Ectodermal cell (in vitro differentiated cells): Measurements from ENCODE around the gene KLHDC4.

Source experiments
- H3K27ac ChIP-seq: 2 replicates; pipeline ENCODE4 v1.7.0; 2013; ENCODE audit warnings: mild to moderate bottlenecking, low read depth, low read length; ENCODE audit not compliant: insufficient read depth, poor library complexity, severe bottlenecking
- H3K27me3 ChIP-seq: 2 replicates; pipeline ENCODE4 v1.7.0; 2013; ENCODE audit warnings: mild to moderate bottlenecking, low read length; ENCODE audit not compliant: insufficient read depth, control insufficient read depth, poor library complexity, severe bottlenecking
- H3K36me3 ChIP-seq: one replicate; pipeline ENCODE4 v1.7.0; 2013; ENCODE audit warnings: low read length; ENCODE audit not compliant: control insufficient read depth, insufficient read depth
- H3K4me1 ChIP-seq: one replicate; pipeline ENCODE4 v1.7.0; 2013; ENCODE audit warnings: low read length; ENCODE audit not compliant: control insufficient read depth, insufficient read depth
- H3K4me3 ChIP-seq: 2 replicates; pipeline ENCODE4 v1.7.0; 2013; ENCODE audit warnings: low read depth, low read length, control low read depth; ENCODE audit not compliant: insufficient read depth
- H3K9me3 ChIP-seq: 2 replicates; pipeline ENCODE4 v1.7.0; 2013; ENCODE audit warnings: mild to moderate bottlenecking, low read length, moderate library complexity; ENCODE audit not compliant: control insufficient read depth
- WGBS, 2 experiments: methylation state at CpG; one replicate each; pipeline ENCODE4 v1.1.7; 2013; ENCODE audit warnings: missing lambda C conversion rate in 2 of 2; 5-methylcytosine and 5-hydroxymethylcytosine counted together

The KLHDC4 gene

GRCh38 chr16:87708881-87709638 lies 56.7 kb downstream of the KLHDC4 start:
- 95 to 96% methylated on average over 49 of the region's 49 CpGs for WGBS, 2 experiments
- H3K36me3 ChIP-seq = peaks cover 6% of the 10 kb centered on the region
- peaks cover 25% of the 10 kb centered on the region for H3K4me1 ChIP-seq
- H3K9me3 ChIP-seq = no peaks in the 10 kb centered on the region
- no peak overlapping the region for H3K27ac ChIP-seq
- H3K27me3 ChIP-seq = no peaks in the 10 kb centered on the region
- H3K4me3 ChIP-seq = no peak overlapping the region

GRCh38 chr16:87707714-87708580 lies 57.8 kb downstream of the KLHDC4 start:
- Histone ChIP-seq H3K9me3 (no peaks in the 10 kb centered on the region), H3K27ac (no peak overlapping the region), H3K4me3 (no peak overlapping the region), H3K27me3 (no peaks in the 10 kb centered on the region), H3K36me3 (peaks cover 6% of the 10 kb centered on the region), H3K4me1 (peaks cover 25% of the 10 kb centered on the region)
- WGBS, 2 experiments = 93 to 94% methylated on average over 45 of the region's 45 CpGs

GRCh38 chr16:87707097-87707496 lies 58.7 kb downstream of the KLHDC4 start:
- Histone ChIP-seq H3K27ac (no peak overlapping the region), H3K4me3 (no peak overlapping the region), H3K4me1 (peaks cover 25% of the 10 kb centered on the region), H3K9me3 (no peaks in the 10 kb centered on the region), H3K27me3 (no peaks in the 10 kb centered on the region), H3K36me3 (peaks cover 6% of the 10 kb centered on the region)
- WGBS, 2 experiments = 83 to 86% methylated on average over 17 of the region's 17 CpGs

GRCh38 chr16:87706278-87707000 lies 59.3 kb downstream of the KLHDC4 start:
- peaks cover 6% of the 10 kb centered on the region for H3K36me3 ChIP-seq
- WGBS, 2 experiments = 77 to 83% methylated on average over 28 of the region's 28 CpGs
- no peak overlapping the region for H3K27ac ChIP-seq

GRCh38 chr16:87705771-87706277 lies 60.0 kb downstream of the KLHDC4 start:
- Histone ChIP-seq H3K27ac (peak overlapping the region; percentile 20), H3K36me3 (peaks cover 5% of the 10 kb centered on the region), H3K4me3 (no peak overlapping the region), H3K27me3 (no peaks in the 10 kb centered on the region), H3K4me1 (peaks cover 25% of the 10 kb centered on the region), H3K9me3 (no peaks in the 10 kb centered on the region)
- WGBS, 2 experiments = 50 to 68% methylated on average over 31 of the region's 31 CpGs

More at GRCh38 chr16:87706278-87707000, 59.3 kb downstream of the KLHDC4 start:
- Histone ChIP-seq H3K27me3 (no peaks in the 10 kb centered on the region), H3K4me1 (peaks cover 25% of the 10 kb centered on the region), H3K4me3 (no peak overlapping the region), H3K9me3 (no peaks in the 10 kb centered on the region)

- H3K36me3 ChIP-seq = peaks cover 3% of the 10 kb centered on the region
- no peak overlapping the region for H3K4me3 ChIP-seq
- no peak overlapping the region for H3K27ac ChIP-seq
- H3K27me3 ChIP-seq = no peaks in the 10 kb centered on the region
- peaks cover 25% of the 10 kb centered on the region for H3K4me1 ChIP-seq
- no peaks in the 10 kb centered on the region for H3K9me3 ChIP-seq
- 89 to 90% methylated on average over 34 of the region's 34 CpGs for WGBS, 2 experiments
Measured at GRCh38 chr16:87704754-87705353, 60.9 kb downstream of the KLHDC4 start.

GRCh38 chr16:87703835-87704375 lies 61.9 kb downstream of the KLHDC4 start:
- Histone ChIP-seq H3K4me1 (peaks cover 25% of the 10 kb centered on the region), H3K4me3 (no peak overlapping the region), H3K27ac (no peak overlapping the region), H3K27me3 (no peaks in the 10 kb centered on the region), H3K9me3 (no peaks in the 10 kb centered on the region), H3K36me3 (no peaks in the 10 kb centered on the region)
- 90 to 93% methylated on average over 29 of the region's 29 CpGs for WGBS, 2 experiments

GRCh38 chr16:87703071-87703470 lies 62.7 kb downstream of the KLHDC4 start:
- H3K4me1 ChIP-seq = peaks cover 25% of the 10 kb centered on the region
- 94 to 97% methylated on average over 26 of the region's 26 CpGs for WGBS, 2 experiments
- H3K27ac ChIP-seq = no peak overlapping the region
- H3K9me3 ChIP-seq = no peaks in the 10 kb centered on the region
- H3K27me3 ChIP-seq = no peaks in the 10 kb centered on the region
- no peak overlapping the region for H3K4me3 ChIP-seq
- no peaks in the 10 kb centered on the region for H3K36me3 ChIP-seq

GRCh38 chr16:87702325-87702811 lies 63.4 kb downstream of the KLHDC4 start:
- no peaks in the 10 kb centered on the region for H3K27me3 ChIP-seq
- H3K36me3 ChIP-seq = no peaks in the 10 kb centered on the region
- WGBS, 2 experiments = 77% methylated on average over 19 of the region's 19 CpGs
- peaks cover 25% of the 10 kb centered on the region for H3K4me1 ChIP-seq
- H3K4me3 ChIP-seq = no peak overlapping the region
- no peak overlapping the region for H3K27ac ChIP-seq
- H3K9me3 ChIP-seq = no peaks in the 10 kb centered on the region
